OCI-LY1 (cell line): ENCODE measurements around the gene TMPRSS11B.
"Not testable (repeated sequence)": the region's sequence is repeated elsewhere in the genome, so short reads cannot be mapped to it uniquely, and the experiment has no call there.

Experiments used
- H2AFZ ChIP-seq: fragments of 200-600 bp; sonication (generic), shearing (Covaris generic); 2 replicates; pipeline ENCODE4 v1.6.0; 2014; ENCODE audit warnings: antibody characterized with exemption, mild to moderate bottlenecking, low read length
- H3F3A ChIP-seq: fragments of 200-600 bp; sonication (generic), shearing (Covaris generic); 2 replicates; pipeline ENCODE4 v1.6.0; 2014; ENCODE audit warnings: mild to moderate bottlenecking, antibody characterized with exemption, low read length, moderate library complexity; ENCODE audit not compliant: insufficient read depth
- H3K27ac ChIP-seq: fragments of 200-600 bp; sonication (generic); 2 replicates; pipeline ENCODE4 v1.5.1; 2014; ENCODE audit warnings: low read length, mixed run types, mild to moderate bottlenecking, low read depth; ENCODE audit not compliant: poor library complexity, severe bottlenecking
- H3K27me3 ChIP-seq: fragments of 200-600 bp; sonication (generic); 2 replicates; pipeline ENCODE4 v1.6.0; 2014; ENCODE audit warnings: antibody characterized with exemption, mild to moderate bottlenecking, low read length, moderate library complexity; ENCODE audit not compliant: insufficient read depth
- H3K36me3 ChIP-seq: fragments of 200-600 bp; sonication (generic); 2 replicates; pipeline ENCODE4 v1.6.1; 2014; ENCODE audit warnings: mild to moderate bottlenecking, antibody characterized with exemption, low read length, moderate library complexity, mixed read lengths; ENCODE audit not compliant: insufficient read depth
- H3K4me1 ChIP-seq: fragments of 200-600 bp; sonication (generic); 2 replicates; pipeline ENCODE4 v1.5.1; 2014; ENCODE audit warnings: mild to moderate bottlenecking, low read length, moderate library complexity; ENCODE audit not compliant: insufficient read depth, severe bottlenecking
- H3K4me2 ChIP-seq: fragments of 200-600 bp; sonication (generic), shearing (Covaris generic); 2 replicates; pipeline ENCODE4 v1.6.1; 2014; ENCODE audit warnings: low read length
- H3K4me3 ChIP-seq: fragments of 200-600 bp; sonication (generic); 2 replicates; pipeline ENCODE4 v1.5.1; 2014; ENCODE audit warnings: low read length, low read depth, mild to moderate bottlenecking, mixed read lengths; ENCODE audit not compliant: poor library complexity, severe bottlenecking
- H3K79me2 ChIP-seq: fragments of 200-600 bp; shearing (Covaris generic); 2 replicates; pipeline ENCODE4 v1.6.1; 2016; ENCODE audit warnings: mixed run types, low read length, mixed read lengths; ENCODE audit not compliant: insufficient read depth
- H3K9ac ChIP-seq: fragments of 200-600 bp; sonication (generic), shearing (Covaris generic); 2 replicates; pipeline ENCODE4 v1.6.1; 2014; ENCODE audit warnings: mild to moderate bottlenecking, low read length, mixed read lengths
- H3K9me2 ChIP-seq: fragments of 200-600 bp; sonication (generic), shearing (Covaris generic); 2 replicates; pipeline ENCODE4 v1.6.1; 2014; ENCODE audit warnings: low read depth, mild to moderate bottlenecking, low read length, mixed read lengths
- H3K9me3 ChIP-seq: fragments of 200-600 bp; shearing (Covaris generic); 2 replicates; pipeline ENCODE4 v1.6.1; 2014; ENCODE audit warnings: low read length, mixed read lengths
- H4K20me1 ChIP-seq: fragments of 200-600 bp; sonication (generic), shearing (Covaris generic); 2 replicates; pipeline ENCODE4 v1.6.0; 2016; ENCODE audit warnings: mild to moderate bottlenecking, low read length; ENCODE audit not compliant: insufficient read depth
- EZH2 ChIP-seq: fragments of 200-600 bp; sonication (generic), shearing (Covaris generic); IDR thresholded peaks from 2 replicates; pipeline ENCODE4 v1.8.0; 2017; ENCODE audit warnings: borderline replicate concordance, mixed run types, mild to moderate bottlenecking, antibody characterized with exemption, low read length, moderate library complexity, mixed read lengths
- TF ChIP-seq, protein P1 (sequence below): fragments of 200-600 bp; sonication (generic), shearing (Covaris generic); IDR thresholded peaks from 2 replicates; pipeline ENCODE4 v1.5.1; 2017; ENCODE audit warnings: mild to moderate bottlenecking, antibody characterized with exemption, low read length, moderate library complexity, mixed read lengths

TMPRSS11B gene

DNA sequence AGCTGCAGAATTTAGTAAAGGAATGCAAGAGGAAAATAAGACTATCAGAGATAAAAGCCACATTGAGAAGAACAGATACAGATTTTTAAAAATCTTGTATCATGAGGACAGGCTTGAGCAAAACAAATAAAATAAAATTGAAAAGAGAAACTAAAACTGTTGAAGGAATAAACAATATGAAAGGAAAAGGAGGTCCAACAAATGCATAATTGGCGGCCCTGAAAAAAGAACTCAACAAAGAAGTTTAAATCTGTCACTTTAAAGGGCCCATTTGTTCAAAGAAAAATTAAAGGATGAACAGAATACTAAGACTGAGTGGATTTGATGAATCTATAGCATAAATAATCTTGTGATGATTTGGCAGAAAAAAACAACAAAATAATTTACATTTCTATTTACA, 36.5 kb downstream of the TMPRSS11B start:
- Histone ChIP-seq H4K20me1 (no peaks in the 10 kb centered on the region), H3K9me2 (no peaks in the 10 kb centered on the region), H3K79me2 (no peaks in the 10 kb centered on the region), H3K36me3 (no peaks in the 10 kb centered on the region), H3F3A (no peaks in the 10 kb centered on the region), H3K4me3 (no peak overlapping the region), H2AFZ (no peak overlapping the region), H3K4me1 (no peaks in the 10 kb centered on the region), H3K9me3 (no peaks in the 10 kb centered on the region), H3K27ac (no peak overlapping the region), H3K4me2 (no peak overlapping the region), H3K27me3 (no peaks in the 10 kb centered on the region), H3K9ac (no peak overlapping the region)
- TF ChIP-seq EZH2, result no peak
- TF ChIP-seq, protein P1, sequence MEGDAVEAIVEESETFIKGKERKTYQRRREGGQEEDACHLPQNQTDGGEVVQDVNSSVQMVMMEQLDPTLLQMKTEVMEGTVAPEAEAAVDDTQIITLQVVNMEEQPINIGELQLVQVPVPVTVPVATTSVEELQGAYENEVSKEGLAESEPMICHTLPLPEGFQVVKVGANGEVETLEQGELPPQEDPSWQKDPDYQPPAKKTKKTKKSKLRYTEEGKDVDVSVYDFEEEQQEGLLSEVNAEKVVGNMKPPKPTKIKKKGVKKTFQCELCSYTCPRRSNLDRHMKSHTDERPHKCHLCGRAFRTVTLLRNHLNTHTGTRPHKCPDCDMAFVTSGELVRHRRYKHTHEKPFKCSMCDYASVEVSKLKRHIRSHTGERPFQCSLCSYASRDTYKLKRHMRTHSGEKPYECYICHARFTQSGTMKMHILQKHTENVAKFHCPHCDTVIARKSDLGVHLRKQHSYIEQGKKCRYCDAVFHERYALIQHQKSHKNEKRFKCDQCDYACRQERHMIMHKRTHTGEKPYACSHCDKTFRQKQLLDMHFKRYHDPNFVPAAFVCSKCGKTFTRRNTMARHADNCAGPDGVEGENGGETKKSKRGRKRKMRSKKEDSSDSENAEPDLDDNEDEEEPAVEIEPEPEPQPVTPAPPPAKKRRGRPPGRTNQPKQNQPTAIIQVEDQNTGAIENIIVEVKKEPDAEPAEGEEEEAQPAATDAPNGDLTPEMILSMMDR, result no peak

DNA sequence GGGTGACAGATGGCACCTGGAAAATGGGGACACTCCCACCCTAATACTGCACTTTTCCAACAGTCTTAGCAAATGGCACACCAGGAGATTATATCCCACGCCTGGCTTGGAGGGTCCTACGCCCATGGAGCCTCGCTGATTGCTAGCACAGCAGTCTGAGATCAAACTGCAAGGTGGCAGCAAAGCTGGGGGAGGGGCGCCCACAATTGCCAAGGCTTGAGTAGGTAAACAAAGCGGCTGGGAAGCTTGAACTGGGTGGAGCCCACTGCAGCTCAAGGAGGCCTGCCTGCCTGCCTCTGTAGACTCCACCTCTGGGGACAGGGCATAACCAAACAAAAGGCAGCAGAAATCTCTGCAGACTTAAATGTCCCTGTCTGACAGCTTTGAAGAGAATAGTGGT, 51.2 kb downstream of the TMPRSS11B start:
- H3F3A ChIP-seq, H3K27me3 ChIP-seq, H3K9me2 ChIP-seq, H3K4me2 ChIP-seq, H3K79me2 ChIP-seq, H3K4me3 ChIP-seq, H3K27ac ChIP-seq, H2AFZ ChIP-seq, H3K9ac ChIP-seq, H3K4me1 ChIP-seq, H4K20me1 ChIP-seq, H3K36me3 ChIP-seq, H3K9me3 ChIP-seq: not testable (repeated sequence)

DNA sequence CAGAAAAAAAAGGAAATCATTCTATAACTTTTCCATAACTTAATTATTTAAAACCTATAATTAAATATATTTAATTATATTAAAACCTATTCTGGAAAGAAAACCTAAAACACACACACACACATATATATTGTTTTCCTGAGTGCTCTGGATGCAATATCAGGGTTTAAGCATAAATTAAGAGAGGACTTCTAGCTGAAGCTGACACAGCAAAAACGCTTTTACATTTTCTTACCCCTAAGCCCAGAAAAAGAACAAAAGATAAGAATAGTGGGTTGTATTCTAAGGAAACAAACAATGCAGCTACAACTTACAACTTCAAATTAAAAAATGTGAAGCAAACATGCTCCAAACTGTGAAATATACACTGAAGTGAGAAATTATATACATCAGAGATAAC, 52.3 kb downstream of the TMPRSS11B start:
- H3K4me1 ChIP-seq, result no peaks in the 10 kb centered on the region
- H3K9ac ChIP-seq, result no peak overlapping the region
- H3F3A ChIP-seq, result no peaks in the 10 kb centered on the region
- no peaks in the 10 kb centered on the region for H3K27me3 ChIP-seq
- H3K9me2 ChIP-seq, result no peaks in the 10 kb centered on the region
- H4K20me1 ChIP-seq, result no peaks in the 10 kb centered on the region
- no peaks in the 10 kb centered on the region for H3K79me2 ChIP-seq
- TF ChIP-seq EZH2, result no peak
- TF ChIP-seq, protein P1, result no peak
- H3K27ac ChIP-seq, result no peak overlapping the region
- no peaks in the 10 kb centered on the region for H3K9me3 ChIP-seq
- H3K4me3 ChIP-seq, result no peak overlapping the region
- no peak overlapping the region for H3K4me2 ChIP-seq
- no peaks in the 10 kb centered on the region for H3K36me3 ChIP-seq
- H2AFZ ChIP-seq, result no peak overlapping the region

- Histone ChIP-seq H3K4me1 (no peaks in the 10 kb centered on the region), H3K4me3 (no peak overlapping the region), H4K20me1 (no peaks in the 10 kb centered on the region), H3K36me3 (no peaks in the 10 kb centered on the region), H2AFZ (no peak overlapping the region), H3K27ac (no peak overlapping the region), H3K9me3 (no peaks in the 10 kb centered on the region), H3K9me2 (no peaks in the 10 kb centered on the region), H3K27me3 (no peaks in the 10 kb centered on the region), H3K9ac (no peak overlapping the region), H3K79me2 (no peaks in the 10 kb centered on the region), H3K4me2 (no peak overlapping the region), H3F3A (no peaks in the 10 kb centered on the region)
- TF ChIP-seq, protein P1, result no peak
- no peak for TF ChIP-seq EZH2
Measured at GRCh38 chr4:68187145-68187544, 58.3 kb downstream of the TMPRSS11B start.
